Gastroesophageal sphincter (tissue), 3 donors: ENCODE measurements around the gene SUSD6.

Experiments
- CTCF ChIP-seq, 4 experiments: fragments of 200-600 bp in 2 of 4; fragments of 450-650 bp in 2 of 4; sonication (generic) in 1 of 4; IDR thresholded peaks; one replicate each; pipeline ENCODE4 v1.5.1; 2017 to 2019; ENCODE audit warnings: antibody characterized with exemption in 4 of 4, mild to moderate bottlenecking in 2 of 4, moderate library complexity in 2 of 4
- POLR2A ChIP-seq, 2 donors: fragments of 450-650 bp; IDR thresholded peaks; one replicate each; pipeline ENCODE4 v1.6.1; 2017; ENCODE audit warnings: antibody characterized with exemption in 2 of 2, mild to moderate bottlenecking in 2 of 2, moderate library complexity in 1 of 2

GRCh38 chr14:69726761-69727511 is 115.5 kb downstream of the SUSD6 start:
- TF ChIP-seq CTCF (IDR thresholded peaks at IDR 0.05): peak in 3 of 4 experiments; percentile 95 to 98 (median 97)
- no peak for TF ChIP-seq POLR2A (IDR thresholded peaks at IDR 0.05)
